ENCODE measurements around the gene GZF1. TPM values are rescaled to one million over a fixed set of nuclear protein-coding genes. Genes with fewer than 3 reads are reported as not detected.

GZF1 gene
- total and polyA plus RNA-seq, 2 donors from 2014 or later, result 7.7 to 14.1 TPM

DNA sequence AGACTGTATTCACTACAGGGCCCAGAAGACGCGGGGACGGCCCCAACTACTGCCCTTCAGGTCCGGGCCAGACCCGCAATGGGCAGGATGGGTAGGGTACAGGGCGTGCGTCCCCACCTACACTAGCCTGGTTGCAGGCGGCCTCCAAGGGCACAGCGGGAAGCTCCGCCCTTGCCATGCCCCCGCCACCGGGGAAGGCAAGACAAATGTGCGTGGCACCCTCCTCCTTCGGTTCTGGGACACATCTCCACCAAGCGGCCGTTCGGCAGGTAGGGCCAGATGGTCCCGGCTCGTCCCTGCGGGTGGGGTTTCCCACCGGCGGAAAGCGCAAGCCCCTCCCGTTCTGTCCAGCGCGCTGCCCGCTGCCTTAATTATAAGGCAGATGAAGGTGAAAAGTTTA, 5.8 kb upstream of the GZF1 start:
- peak in 1 of 5 donors; percentile 78 for DNase-seq
- Histone ChIP-seq H3K36me3 (ENCODE audit: control insufficient read depth in 2 of 3, insufficient read depth in 3 of 3, low read length in 3 of 3) (peaks cover 2 to 9% (median 5%) of the 10 kb centered on the region in 3 donors), H3K9me3 (ENCODE audit: control insufficient read depth in 2 of 3, insufficient read depth in 1 of 3, low read length in 3 of 3) (no peaks in the 10 kb centered on the region), H3K4me3 (ENCODE audit: low read length in 3 of 3) (no peak overlapping the region), H3K9ac (ENCODE audit: low read length in 3 of 3) (no peak overlapping the region), H3K27ac (ENCODE audit: low read depth in 2 of 2, low read length in 2 of 2) (no peak overlapping the region), H3K27me3 (ENCODE audit: control insufficient read depth, insufficient read depth, low read length) (no peaks in the 10 kb centered on the region), H3K4me1 (ENCODE audit: control insufficient read depth in 2 of 3, insufficient read depth in 2 of 3, low read depth in 1 of 3, low read length in 3 of 3) (peaks cover 0 to 21% (median 12%) of the 10 kb centered on the region in 3 donors)
- TF ChIP-seq, protein P1, sequence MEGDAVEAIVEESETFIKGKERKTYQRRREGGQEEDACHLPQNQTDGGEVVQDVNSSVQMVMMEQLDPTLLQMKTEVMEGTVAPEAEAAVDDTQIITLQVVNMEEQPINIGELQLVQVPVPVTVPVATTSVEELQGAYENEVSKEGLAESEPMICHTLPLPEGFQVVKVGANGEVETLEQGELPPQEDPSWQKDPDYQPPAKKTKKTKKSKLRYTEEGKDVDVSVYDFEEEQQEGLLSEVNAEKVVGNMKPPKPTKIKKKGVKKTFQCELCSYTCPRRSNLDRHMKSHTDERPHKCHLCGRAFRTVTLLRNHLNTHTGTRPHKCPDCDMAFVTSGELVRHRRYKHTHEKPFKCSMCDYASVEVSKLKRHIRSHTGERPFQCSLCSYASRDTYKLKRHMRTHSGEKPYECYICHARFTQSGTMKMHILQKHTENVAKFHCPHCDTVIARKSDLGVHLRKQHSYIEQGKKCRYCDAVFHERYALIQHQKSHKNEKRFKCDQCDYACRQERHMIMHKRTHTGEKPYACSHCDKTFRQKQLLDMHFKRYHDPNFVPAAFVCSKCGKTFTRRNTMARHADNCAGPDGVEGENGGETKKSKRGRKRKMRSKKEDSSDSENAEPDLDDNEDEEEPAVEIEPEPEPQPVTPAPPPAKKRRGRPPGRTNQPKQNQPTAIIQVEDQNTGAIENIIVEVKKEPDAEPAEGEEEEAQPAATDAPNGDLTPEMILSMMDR (IDR thresholded peaks at IDR 0.05; ENCODE audit: borderline replicate concordance, extremely low read depth, insufficient read depth), result no peak
- FAIRE-seq, result no peak
- intact Hi-C loops (cut with DNase I), result no loop called here

DNA sequence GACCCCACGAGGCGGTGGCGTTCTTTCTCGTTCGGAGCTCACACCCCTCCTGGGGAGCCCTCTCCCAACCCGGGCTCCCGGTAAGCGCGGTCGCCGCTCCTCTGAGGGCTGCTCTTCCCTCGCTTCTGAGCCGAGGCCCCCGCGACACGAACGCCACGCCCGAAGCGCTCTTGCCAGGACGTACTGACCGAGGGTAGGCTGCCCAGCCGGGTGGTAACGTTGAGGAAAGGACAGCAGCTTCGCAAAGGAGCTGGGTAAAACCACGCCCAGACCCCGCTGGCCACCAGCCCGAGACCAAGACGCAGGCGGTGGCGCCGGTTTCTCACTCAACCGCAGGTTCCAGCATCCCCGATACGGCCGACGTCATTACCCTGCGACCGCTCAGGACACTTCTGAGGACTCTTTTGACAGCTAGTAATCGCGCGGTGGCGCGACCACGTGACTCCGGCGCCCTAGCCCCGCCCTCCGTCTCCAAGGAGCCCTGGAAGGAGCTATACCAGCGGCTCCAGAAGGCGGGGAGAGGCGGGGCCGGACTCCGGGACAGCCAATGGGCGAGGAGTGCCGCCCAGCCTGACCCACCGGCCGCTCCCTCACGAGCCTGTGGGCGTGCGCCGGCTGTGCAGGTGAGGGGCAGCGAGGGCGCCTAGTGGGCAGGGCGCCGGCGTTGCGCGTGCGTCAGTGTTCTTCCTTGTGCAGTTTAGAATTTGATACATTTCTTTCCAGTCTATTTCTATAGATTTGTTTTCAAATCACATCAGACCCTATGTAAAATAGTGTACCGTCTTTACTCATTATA, 4.0 kb upstream of the GZF1 start:
- peak overlapping the region; percentile 93 to 96 for H3K27ac ChIP-seq (ENCODE audit: low read depth in 2 of 2, low read length in 2 of 2)
- peak; percentile 76 for FAIRE-seq
- TF ChIP-seq, protein P1 (IDR thresholded peaks at IDR 0.05; ENCODE audit: borderline replicate concordance, extremely low read depth, insufficient read depth), result no peak
- peak overlapping the region; percentile 61 to 85 (median 74) for H3K4me3 ChIP-seq (ENCODE audit: low read length in 3 of 3)
- intact Hi-C loops (cut with DNase I), result no loop called here
- H3K9ac ChIP-seq (ENCODE audit: low read length in 3 of 3), result peak overlapping the region; percentile 27 to 71 (median 70)
- peaks cover 2 to 9% (median 5%) of the 10 kb centered on the region in 3 donors for H3K36me3 ChIP-seq (ENCODE audit: control insufficient read depth in 2 of 3, insufficient read depth in 3 of 3, low read length in 3 of 3)
- peak; percentile 99 to 100 (median 100) for DNase-seq
- H3K27me3 ChIP-seq (ENCODE audit: control insufficient read depth, insufficient read depth, low read length), result no peaks in the 10 kb centered on the region
- H3K9me3 ChIP-seq (ENCODE audit: control insufficient read depth in 2 of 3, insufficient read depth in 1 of 3, low read length in 3 of 3), result no peaks in the 10 kb centered on the region
- H3K4me1 ChIP-seq (ENCODE audit: control insufficient read depth in 2 of 3, insufficient read depth in 2 of 3, low read depth in 1 of 3, low read length in 3 of 3), result peaks cover 0 to 18% (median 8%) of the 10 kb centered on the region in 3 donors

DNA sequence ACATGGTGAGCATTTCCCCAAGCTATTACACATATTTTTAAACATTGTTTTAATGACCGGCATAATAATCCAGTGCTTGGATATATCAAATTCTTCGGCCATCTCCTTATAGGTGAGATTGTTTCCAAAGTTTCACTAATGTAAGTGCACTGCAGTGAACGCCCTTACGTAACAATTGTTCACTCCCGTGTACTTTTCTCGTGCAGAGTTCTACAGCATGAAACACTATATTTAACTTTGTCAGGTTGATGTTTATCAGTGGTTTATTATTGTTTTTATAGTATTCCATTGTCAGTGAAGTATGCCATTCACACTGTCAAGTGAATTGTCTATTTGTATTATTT, 3.4 kb upstream of the GZF1 start:
- no peak for FAIRE-seq
- H3K9me3 ChIP-seq (ENCODE audit: control insufficient read depth in 2 of 3, insufficient read depth in 1 of 3, low read length in 3 of 3), result no peaks in the 10 kb centered on the region
- TF ChIP-seq, protein P1 (IDR thresholded peaks at IDR 0.05; ENCODE audit: borderline replicate concordance, extremely low read depth, insufficient read depth), result no peak
- H3K4me1 ChIP-seq (ENCODE audit: control insufficient read depth in 2 of 3, insufficient read depth in 2 of 3, low read depth in 1 of 3, low read length in 3 of 3), result peaks cover 0 to 24% (median 14%) of the 10 kb centered on the region in 3 donors
- H3K9ac ChIP-seq (ENCODE audit: low read length in 3 of 3), result peak overlapping the region in 2 of 3 donors; percentile 6 to 36
- H3K27ac ChIP-seq (ENCODE audit: low read depth in 2 of 2, low read length in 2 of 2), result peak overlapping the region; percentile 27 to 96
- H3K36me3 ChIP-seq (ENCODE audit: control insufficient read depth in 2 of 3, insufficient read depth in 3 of 3, low read length in 3 of 3), result peaks cover 2 to 9% (median 5%) of the 10 kb centered on the region in 3 donors
- intact Hi-C loops (cut with DNase I), result no loop called here
- no peaks in the 10 kb centered on the region for H3K27me3 ChIP-seq (ENCODE audit: control insufficient read depth, insufficient read depth, low read length)
- H3K4me3 ChIP-seq (ENCODE audit: low read length in 3 of 3), result peak overlapping the region; percentile 58 to 74 (median 61)
- no peak for DNase-seq

All from kidney (tissue), 14 donors.